SIG-M5 treated with dmso at 0.1 percent for 504 hours (cell line): Measurements from ENCODE around the gene KCNQ1OT1.
"Not testable (repeated sequence)": the region's sequence is repeated elsewhere in the genome, so short reads cannot be mapped to it uniquely, and the experiment has no call there.

ENCODE experiments used
- DNase-seq: peaks from one replicate; lab custom pipeline; 2025; ENCODE audit not compliant: unreplicated experiment; lab: John Stamatoyannopoulos, UW

KCNQ1OT1 gene

GRCh38 chr11:2655016-2655719 lies 44.6 kb downstream of the KCNQ1OT1 start:
- no peak for DNase-seq

GRCh38 chr11:2653930-2654739 lies 45.7 kb downstream of the KCNQ1OT1 start:
- no peak for DNase-seq

DNA sequence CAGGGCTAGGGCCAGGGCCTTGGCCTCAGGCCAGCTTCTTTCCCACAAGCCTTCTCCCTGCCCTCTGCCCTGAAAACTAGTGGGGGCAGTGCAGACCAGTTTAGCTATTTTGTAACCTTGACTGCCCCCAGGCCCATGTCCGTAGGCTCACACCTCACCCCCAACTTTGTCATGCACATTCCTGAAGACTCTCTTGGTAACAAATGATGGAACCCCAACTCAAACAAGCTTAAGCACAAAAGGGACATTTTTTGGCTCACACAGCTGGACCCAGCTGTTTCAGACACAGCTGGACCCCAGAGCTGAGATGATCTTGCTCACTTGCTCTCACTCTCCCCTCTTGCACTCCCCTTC lies 46.6 kb downstream of the KCNQ1OT1 start:
- no peak for DNase-seq

GRCh38 chr11:2652333-2653197 lies 47.2 kb downstream of the KCNQ1OT1 start:
- no peak for DNase-seq

- no peak for DNase-seq
These were observed 47.9 kb downstream of the KCNQ1OT1 start for GRCh38 chr11:2651826-2652271.

- no peak for DNase-seq
These were observed 48.7 kb downstream of the KCNQ1OT1 start for GRCh38 chr11:2651054-2651617.

GRCh38 chr11:2650343-2650867 lies 49.4 kb downstream of the KCNQ1OT1 start:
- no peak for DNase-seq

DNA sequence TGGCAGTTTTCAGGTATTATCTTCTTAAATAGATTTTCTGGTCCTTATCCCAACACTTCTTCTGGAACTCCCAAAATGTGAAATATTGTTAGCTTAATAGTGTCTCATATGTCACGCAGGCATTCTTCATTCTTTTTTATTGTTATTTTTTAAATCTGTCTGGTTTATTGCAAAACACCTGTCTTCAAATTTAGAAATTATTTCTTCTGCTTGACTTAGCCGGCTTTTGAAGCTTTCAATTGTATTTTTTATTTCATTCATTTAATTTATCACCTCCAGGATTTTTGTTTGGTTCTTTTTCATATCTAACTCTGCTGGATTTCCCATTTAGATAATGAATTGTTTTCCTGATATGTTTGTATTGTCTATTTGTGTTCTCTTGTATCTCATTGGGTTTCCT lies 49.9 kb downstream of the KCNQ1OT1 start:
- DNase-seq, result no peak

- no peak for DNase-seq
These were observed 50.4 kb downstream of the KCNQ1OT1 start for GRCh38 chr11:2649400-2649799.

DNA sequence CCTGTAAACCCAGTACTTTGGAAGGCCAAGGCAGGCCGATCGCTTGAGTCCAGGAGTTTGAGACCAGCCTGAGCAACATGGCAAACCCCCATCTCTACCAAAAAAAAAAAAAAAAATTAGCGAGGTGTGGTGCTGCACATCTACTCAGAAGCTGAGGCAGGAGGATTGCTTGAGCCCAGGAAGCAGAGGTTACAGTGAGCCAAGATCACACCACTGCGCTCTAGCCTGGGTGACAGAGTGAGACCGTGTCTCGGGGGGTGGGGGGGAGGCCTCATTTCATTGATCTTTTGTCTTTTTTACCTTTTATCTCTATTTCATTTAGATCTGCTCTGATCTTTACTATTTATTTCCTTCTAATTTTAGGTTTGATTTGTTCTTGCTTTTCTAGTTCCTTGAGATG lies 51.8 kb downstream of the KCNQ1OT1 start:
- DNase-seq, result no peak

DNA sequence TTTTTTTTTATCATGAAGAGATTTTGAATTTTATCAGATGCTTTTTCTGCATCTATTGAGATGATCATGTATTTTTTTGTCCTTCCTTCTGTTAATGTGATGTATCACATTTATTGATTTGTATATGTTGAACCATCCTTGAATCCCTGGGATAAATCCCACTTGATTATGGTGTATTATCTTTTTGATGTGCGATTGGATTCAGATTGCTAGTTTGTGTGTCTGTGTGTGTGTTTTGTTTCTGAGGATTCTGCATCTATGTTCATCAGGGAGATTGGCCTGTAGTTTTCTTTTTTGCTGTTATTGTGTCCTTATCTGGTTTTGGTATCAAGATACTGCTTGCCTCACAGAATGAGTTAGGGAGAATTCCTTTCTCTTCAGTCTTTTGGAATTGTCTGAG lies 52.6 kb downstream of the KCNQ1OT1 start:
- DNase-seq, result no peak

GRCh38 chr11:2645779-2646118 lies 54.0 kb downstream of the KCNQ1OT1 start:
- DNase-seq, result no peak

GRCh38 chr11:2644844-2645778 lies 54.7 kb downstream of the KCNQ1OT1 start:
- no peak for DNase-seq

GRCh38 chr11:2643746-2644145 lies 56.0 kb downstream of the KCNQ1OT1 start:
- no peak for DNase-seq

DNA sequence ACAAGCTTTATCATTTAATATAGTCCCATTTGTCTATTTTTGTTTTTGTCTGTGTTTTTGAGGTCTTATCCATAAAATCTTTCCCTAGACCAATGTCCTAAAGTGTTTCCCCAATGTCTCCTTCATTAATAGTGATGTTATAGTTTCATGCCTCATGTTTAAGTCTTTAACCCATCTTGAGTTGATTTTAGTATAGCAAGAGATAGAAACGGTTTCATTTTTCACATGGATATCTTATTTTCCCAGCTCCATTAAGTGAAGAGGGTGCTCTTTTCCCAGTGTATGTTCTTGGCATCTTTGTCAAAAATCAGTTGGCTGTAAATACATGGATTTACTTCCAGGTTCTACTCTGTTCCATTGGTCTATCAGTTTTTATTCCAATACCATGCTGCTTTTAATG lies 58.2 kb downstream of the KCNQ1OT1 start:
- no peak for DNase-seq

DNA sequence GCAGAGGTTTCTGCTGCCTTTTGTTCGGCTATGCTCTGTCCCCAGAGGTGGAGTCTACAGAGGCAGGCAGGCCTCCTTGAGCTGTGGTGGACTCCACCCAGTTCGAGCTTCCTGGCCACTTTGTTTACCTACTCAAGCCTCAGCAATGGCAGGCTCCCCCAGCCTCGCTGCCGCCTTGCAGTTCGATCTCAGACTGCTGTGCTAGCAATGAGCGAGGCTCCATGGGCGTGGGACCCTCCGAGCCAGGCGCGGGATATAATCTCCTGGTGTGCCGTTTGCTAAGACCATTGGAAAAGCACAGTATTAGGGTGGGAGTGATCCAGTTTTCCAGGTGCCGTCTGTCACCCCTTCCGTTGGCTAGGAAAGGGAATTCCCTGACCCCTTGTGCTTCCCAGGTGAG lies 60.0 kb downstream of the KCNQ1OT1 start:
- not testable (repeated sequence) for DNase-seq

DNA sequence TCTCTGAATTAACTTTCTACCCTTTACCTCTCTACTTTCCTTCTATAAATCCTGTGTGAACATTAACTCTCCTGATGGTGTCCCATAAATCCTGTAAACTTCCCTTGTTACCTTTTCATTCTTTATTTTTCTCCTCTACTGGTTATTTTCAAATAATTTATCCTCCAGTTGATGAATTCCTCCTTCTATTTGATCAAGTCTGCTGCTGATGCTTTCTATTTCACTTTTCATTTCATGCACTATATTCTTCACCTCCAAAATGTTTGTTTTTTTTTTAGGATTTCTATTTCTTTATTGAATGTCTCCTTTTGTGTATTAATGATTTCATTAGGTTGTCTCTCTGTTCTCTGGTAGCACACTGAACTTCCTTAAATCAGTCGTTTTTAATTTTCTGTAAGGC lies 68.6 kb downstream of the KCNQ1OT1 start:
- no peak for DNase-seq

- no peak for DNase-seq
These were observed 69.1 kb downstream of the KCNQ1OT1 start for GRCh38 chr11:2630679-2631078.

- DNase-seq, result no peak
These were observed 74.6 kb downstream of the KCNQ1OT1 start for GRCh38 chr11:2625183-2625582.

DNA sequence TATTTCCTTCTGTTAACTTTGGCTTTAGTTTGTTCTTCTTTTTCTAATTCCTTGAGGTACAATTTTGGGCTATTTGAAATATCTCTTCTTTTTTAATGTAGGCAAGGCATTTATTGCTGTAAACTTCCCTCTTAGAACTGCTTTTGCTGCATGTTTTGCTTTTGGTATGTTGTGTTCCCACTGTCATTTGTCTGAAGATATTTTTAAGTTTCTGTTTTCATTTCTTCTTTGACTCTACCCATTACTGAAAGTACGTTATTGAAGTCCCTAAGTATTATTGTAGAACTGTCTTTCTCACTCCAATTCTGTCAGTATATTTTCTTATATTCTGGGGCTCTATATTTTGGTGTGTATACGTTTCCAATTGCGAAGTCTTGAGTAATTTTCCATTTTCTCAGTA lies 77.9 kb downstream of the KCNQ1OT1 start:
- no peak for DNase-seq
